OCI-LY7 (cell line): ENCODE results near the gene CLIC4.

Experiments used
- EZH2phosphoT487 ChIP-seq: fragments of 200-600 bp; sonication (generic); IDR thresholded peaks from 2 replicates; pipeline ENCODE4 v1.6.1; 2018; ENCODE audit warnings: low read depth, borderline replicate concordance, mild to moderate bottlenecking, mixed run types, antibody characterized with exemption, low read length, moderate library complexity, mixed read lengths
- TF ChIP-seq, protein P1 (sequence below): fragments of 200-600 bp; sonication (generic); conservative IDR thresholded peaks from 2 replicates; pipeline ENCODE4 v1.5.1; 2014; ENCODE audit warnings: mild to moderate bottlenecking, antibody characterized with exemption, low read length, moderate library complexity, mixed read lengths

DNA sequence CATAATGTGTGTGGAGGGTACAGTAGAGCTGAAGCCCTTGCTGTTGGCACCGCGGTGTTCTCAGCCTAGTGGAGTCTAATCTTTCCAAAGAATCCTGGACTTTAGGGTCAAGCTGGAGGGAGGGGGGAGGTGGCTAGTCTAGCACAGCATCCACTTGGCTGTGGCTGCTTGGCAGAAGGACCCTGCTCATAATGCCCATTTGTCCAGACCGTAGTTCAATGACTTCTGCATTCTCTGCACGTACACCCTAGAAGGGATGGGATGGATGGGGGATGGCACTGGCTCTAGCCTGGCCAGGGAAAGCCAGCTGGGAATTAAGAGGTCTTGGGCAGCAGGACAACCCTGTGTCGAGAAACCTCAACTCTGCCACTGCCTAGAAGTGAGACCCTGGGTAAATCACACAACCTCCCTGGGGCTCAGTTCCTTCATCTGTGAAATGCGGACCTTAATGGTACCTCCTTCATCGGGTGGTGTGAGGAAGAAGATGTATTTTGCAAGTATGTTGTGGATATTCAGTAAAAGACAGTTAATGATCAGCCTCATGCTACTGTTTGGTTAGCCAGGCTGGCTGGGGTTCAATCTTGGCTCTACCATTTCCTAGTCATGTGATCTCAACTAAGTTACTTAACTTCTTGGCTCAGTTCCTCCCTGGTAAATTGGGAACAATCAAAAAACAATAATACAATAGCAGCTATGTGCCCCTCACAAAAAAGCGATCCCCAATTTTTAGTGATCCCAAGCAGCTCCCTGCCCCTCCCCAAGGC is 27.2 kb upstream of the CLIC4 start:
- TF ChIP-seq, protein P1, sequence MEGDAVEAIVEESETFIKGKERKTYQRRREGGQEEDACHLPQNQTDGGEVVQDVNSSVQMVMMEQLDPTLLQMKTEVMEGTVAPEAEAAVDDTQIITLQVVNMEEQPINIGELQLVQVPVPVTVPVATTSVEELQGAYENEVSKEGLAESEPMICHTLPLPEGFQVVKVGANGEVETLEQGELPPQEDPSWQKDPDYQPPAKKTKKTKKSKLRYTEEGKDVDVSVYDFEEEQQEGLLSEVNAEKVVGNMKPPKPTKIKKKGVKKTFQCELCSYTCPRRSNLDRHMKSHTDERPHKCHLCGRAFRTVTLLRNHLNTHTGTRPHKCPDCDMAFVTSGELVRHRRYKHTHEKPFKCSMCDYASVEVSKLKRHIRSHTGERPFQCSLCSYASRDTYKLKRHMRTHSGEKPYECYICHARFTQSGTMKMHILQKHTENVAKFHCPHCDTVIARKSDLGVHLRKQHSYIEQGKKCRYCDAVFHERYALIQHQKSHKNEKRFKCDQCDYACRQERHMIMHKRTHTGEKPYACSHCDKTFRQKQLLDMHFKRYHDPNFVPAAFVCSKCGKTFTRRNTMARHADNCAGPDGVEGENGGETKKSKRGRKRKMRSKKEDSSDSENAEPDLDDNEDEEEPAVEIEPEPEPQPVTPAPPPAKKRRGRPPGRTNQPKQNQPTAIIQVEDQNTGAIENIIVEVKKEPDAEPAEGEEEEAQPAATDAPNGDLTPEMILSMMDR = no peak
- TF ChIP-seq EZH2phosphoT487 = no peak
